GM19324 (cell line): Measurements from ENCODE around the gene MSGN1.

ENCODE experiments used
- ATAC-seq: cut with Tn5 transposase; IDR thresholded peaks from one replicate; pipeline ENCODE4 v1.9.1; 2021; ENCODE audit warnings: mild to moderate bottlenecking, moderate library complexity; ENCODE audit not compliant: unreplicated experiment, low FRiP score

MSGN1 gene

GRCh38 chr2:17845806-17846205 is 29.5 kb downstream of the MSGN1 start:
- no peak for ATAC-seq

GRCh38 chr2:17846676-17847075 is 30.4 kb downstream of the MSGN1 start:
- ATAC-seq, result no peak

- ATAC-seq, result no peak
These were observed 31.0 kb downstream of the MSGN1 start for GRCh38 chr2:17847236-17847635.

- ATAC-seq, result no peak
These were observed 33.0 kb downstream of the MSGN1 start for GRCh38 chr2:17849275-17849674.

GRCh38 chr2:17850151-17850550 is 33.9 kb downstream of the MSGN1 start:
- ATAC-seq, result no peak

- ATAC-seq, result peak; percentile 73
These were observed 35.7 kb downstream of the MSGN1 start for GRCh38 chr2:17851731-17852585.

GRCh38 chr2:17853799-17854198 is 37.5 kb downstream of the MSGN1 start:
- no peak for ATAC-seq

GRCh38 chr2:17857021-17857420 is 40.8 kb downstream of the MSGN1 start:
- no peak for ATAC-seq

- ATAC-seq, result no peak
These were observed 41.8 kb downstream of the MSGN1 start for GRCh38 chr2:17858064-17858463.

GRCh38 chr2:17863539-17863938 is 47.3 kb downstream of the MSGN1 start:
- ATAC-seq, result no peak

- no peak for ATAC-seq
These were observed 48.4 kb downstream of the MSGN1 start for GRCh38 chr2:17864676-17865075.

GRCh38 chr2:17867133-17867532 is 50.9 kb downstream of the MSGN1 start:
- no peak for ATAC-seq
